HAP-1 (cell line): ENCODE results near the gene RNF207.

Experiments used
- DNase-seq, 2 experiments: peaks; one replicate each; pipeline ENCODE4 v3.0.0-alpha.2; 2016 to 2020; ENCODE audit warnings: low spot score in 2 of 2
- H3K27me3 ChIP-seq: fragments of 250-450 bp; sonication (Bioruptor Pico); 2 replicates; pipeline ENCODE4 v1.5.1; 2020; ENCODE audit warnings: low read depth, mild to moderate bottlenecking, moderate library complexity
- H3K36me3 ChIP-seq: fragments of 250-450 bp; sonication (Bioruptor Pico); replicated peaks from 2 replicates; pipeline ENCODE4 v1.5.1; 2020; ENCODE audit warnings: mild to moderate bottlenecking
- H3K4me1 ChIP-seq: fragments of 250-450 bp; sonication (Bioruptor Pico); 2 replicates; pipeline ENCODE4 v1.5.1; 2020; ENCODE audit warnings: mild to moderate bottlenecking
- H3K4me3 ChIP-seq: fragments of 250-450 bp; sonication (Bioruptor Pico); 2 replicates; pipeline ENCODE4 v1.5.1; 2020; ENCODE audit warnings: mild to moderate bottlenecking, moderate library complexity
- H3K9me3 ChIP-seq: fragments of 250-450 bp; sonication (Bioruptor Pico); 2 replicates; pipeline ENCODE4 v1.5.1; 2020; ENCODE audit warnings: mild to moderate bottlenecking, moderate library complexity
- in situ Hi-C: fragments of 300-500 bp; cut with MboI; formaldehyde crosslinking; loops from 3 replicates; pipeline ENCODE4 v1.14.3; 2020; ENCODE audit warnings: low sequenced_read_pairs, inconsistent platforms, mixed read lengths

RNF207 gene

DNA sequence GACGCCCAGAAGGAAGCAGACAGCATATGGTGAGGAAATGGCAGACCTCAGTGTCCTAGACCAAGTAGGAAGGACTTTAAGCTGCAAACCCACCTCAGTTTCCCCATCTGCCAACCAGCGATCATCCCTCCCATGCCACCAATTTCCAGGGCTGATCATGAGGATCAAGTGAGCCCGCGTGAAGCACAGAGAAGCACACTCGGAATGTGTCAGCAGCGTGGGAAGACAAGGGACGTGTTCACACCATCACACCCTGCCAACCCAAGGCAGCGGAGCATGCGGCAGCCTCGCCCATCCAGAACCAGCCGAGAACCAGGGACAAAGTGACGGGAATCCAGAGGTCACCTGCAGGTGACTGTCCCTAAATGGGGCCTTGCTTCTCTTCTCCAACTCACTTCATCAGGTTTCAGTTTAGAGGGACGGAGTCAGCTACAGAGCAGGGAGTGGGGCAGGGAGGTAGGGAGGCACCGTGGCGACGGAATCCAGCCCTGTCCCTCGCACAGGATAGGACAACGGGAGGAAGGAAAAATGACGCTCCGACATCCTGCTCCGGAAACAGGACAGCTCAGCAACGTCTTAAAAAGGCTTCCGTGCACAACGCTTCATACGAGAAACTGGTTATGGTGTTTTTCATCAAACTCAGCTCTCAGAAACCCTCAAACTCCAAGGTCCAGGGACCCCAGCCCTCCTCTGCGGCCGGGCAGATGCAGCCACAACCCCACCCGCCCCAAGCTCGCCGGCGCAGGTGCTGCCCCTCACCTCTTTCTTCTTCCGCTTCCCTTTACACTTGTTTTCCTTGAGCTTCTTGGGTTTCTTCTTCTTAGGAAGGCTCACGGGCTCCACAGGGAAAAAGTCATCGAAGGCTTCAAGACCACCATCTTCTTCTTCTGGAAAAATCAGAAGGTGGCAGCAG is 38.3 kb upstream of the RNF207 start:
- no peaks in the 10 kb centered on the region for H3K36me3 ChIP-seq
- peaks cover 51% of the 10 kb centered on the region for H3K27me3 ChIP-seq
- in situ Hi-C loops = no loop called here
- H3K9me3 ChIP-seq = no peaks in the 10 kb centered on the region
- H3K4me3 ChIP-seq = no peak overlapping the region
- DNase-seq = no peak
- no peaks in the 10 kb centered on the region for H3K4me1 ChIP-seq

DNA sequence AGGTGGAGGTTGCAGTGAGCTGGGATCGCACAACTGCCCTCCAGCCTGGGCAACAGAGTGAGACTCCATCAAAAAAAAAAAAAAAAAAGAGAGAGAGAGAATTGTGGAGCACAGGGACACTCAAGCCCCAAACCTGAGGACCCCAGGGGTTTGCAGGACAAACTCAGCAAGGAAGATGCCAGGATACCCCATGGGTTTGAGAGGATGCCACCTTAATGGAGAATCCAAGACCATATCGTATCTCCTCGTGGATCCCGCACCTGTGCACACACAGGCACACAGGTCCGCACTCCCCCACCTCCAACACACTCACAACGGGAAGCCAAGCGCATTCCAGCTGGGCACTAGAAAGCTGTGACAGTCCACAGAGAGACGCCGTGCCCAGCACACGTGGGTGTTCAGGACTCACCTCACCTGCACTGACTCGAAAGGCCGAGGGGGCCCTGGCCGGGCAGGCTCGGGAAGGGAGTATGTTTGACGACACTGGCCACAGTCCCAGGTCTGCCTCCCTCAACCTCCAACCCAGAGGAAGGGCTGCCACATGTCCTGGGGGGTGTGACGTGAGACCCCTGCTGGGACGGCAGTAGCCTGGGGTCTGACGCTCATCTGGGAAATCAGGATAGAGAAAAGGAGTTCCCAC is 36.9 kb upstream of the RNF207 start:
- Histone ChIP-seq H3K4me3 (no peak overlapping the region), H3K36me3 (no peaks in the 10 kb centered on the region), H3K4me1 (no peaks in the 10 kb centered on the region), H3K27me3 (peaks cover 41% of the 10 kb centered on the region), H3K9me3 (no peaks in the 10 kb centered on the region)
- in situ Hi-C loops = no loop called here
- DNase-seq = no peak

DNA sequence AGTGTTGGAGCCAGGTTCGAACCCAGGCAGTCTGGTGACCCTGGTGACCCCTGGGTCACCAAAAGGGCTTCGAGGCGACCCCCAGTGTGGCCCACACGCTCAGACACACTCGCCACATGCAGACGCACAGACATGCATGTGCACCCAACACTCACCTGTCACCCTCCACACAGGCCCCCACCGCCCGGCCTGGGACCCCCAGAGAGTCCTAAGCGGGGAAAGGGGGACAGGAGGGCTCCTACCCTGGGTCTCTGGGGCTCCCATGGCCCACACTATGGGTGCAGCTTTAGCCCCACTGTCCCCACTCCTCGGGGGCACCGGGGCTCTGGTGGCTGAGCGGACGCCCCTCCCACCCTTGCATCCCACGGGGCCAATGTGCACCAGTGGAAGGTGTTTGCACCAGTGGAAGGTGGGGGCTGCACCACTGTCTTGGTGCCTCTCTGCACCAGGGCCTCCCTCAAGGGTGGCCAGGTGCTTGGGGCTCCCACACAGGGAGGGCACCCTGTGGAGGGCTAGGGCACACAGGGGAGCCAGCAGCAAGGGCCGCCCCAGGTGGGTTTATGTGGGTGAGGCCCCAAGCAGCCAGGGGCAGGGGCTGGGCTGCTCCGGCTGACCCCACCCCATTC is 35.7 kb upstream of the RNF207 start:
- in situ Hi-C loops = loop anchor here (10.0 kb wide), 1 partner anchor 115 kb away; no protein-coding TSS in a partner anchor
- no peaks in the 10 kb centered on the region for H3K4me1 ChIP-seq
- no peak for DNase-seq
- H3K27me3 ChIP-seq = peaks cover 32% of the 10 kb centered on the region
- no peaks in the 10 kb centered on the region for H3K36me3 ChIP-seq
- no peak overlapping the region for H3K4me3 ChIP-seq
- H3K9me3 ChIP-seq = no peaks in the 10 kb centered on the region

DNA sequence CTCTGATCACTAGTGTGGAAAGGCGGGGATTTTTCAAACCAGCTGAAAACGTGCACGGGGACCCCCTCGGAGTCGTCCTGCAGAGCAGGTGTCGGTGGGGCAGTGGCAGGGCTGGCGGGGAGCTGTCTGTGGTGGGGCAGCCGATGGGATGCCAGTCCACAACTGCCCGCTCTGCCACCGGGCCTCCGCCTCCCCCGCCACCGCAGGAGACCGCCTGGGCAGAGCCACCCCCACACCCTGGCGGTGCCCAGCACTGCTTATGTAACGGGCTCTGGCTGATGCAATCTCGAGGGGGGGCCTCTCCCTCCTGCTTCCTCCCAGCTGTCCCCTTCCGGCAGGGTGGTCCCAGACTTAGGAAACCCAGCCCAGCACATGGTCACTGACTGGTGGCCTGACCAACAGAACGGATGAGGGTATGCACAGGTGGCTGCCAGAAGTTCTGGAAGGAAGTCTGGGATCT is 35.1 kb upstream of the RNF207 start:
- DNase-seq = no peak
- peaks cover 26% of the 10 kb centered on the region for H3K27me3 ChIP-seq
- in situ Hi-C loops = loop anchor here (10.0 kb wide), 1 partner anchor 116 kb away; no protein-coding TSS in a partner anchor
- no peaks in the 10 kb centered on the region for H3K4me1 ChIP-seq
- no peaks in the 10 kb centered on the region for H3K9me3 ChIP-seq
- H3K4me3 ChIP-seq = no peak overlapping the region
- no peaks in the 10 kb centered on the region for H3K36me3 ChIP-seq

DNA sequence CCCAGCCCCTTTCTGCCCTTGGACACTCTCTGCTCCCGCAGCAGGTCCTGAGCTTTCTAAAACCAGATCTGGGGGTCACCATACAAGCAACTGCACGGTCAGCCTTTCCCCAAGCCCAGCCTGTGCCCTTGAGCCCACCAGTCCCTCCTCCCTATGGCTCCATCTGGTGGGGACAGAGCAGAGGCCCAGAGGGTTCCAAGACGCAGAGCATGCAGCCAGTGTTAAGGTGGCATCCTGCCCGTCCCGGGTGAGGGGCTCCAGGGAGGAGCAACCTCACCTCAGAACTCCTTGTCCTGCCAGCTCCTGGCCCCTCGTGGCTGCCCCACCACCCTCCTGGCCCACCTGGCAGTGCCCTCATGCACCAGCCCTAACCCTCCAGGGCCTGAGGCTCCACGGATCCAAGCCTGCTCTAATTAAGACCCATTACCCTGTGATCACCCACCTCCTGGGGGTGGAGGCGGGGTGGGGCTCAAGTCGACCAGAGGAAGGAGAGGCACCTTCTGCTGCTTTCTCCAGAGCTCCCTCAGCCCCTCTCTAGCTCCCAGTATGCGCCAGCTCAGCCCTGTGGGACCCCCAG is 34.3 kb upstream of the RNF207 start:
- no peak overlapping the region for H3K4me3 ChIP-seq
- no peak for DNase-seq
- no peaks in the 10 kb centered on the region for H3K36me3 ChIP-seq
- in situ Hi-C loops = loop anchor here (10.0 kb wide), 1 partner anchor 117 kb away; no protein-coding TSS in a partner anchor
- H3K4me1 ChIP-seq = no peaks in the 10 kb centered on the region
- H3K9me3 ChIP-seq = no peaks in the 10 kb centered on the region
- peaks cover 22% of the 10 kb centered on the region for H3K27me3 ChIP-seq

DNA sequence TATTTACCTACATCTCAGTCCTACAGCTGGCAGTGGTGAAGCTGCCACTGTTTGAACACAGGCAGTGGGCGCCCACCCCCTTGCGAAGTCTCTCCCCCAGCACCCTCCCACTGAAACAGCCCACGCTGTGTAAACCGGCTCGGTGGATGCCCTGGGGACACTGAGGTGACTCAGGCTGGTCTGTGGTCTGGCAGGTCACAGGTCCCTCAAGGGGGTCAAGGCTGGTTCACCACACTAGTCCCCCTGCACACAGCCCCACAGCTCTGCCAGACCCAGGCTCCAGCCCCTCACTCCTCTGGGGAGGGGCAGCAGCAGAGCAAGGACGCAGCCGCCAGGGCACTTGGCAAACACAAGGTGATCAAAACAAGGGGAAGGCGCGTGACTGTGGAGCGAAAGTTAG is 33.4 kb upstream of the RNF207 start:
- Histone ChIP-seq H3K36me3 (no peaks in the 10 kb centered on the region), H3K27me3 (peaks cover 26% of the 10 kb centered on the region), H3K4me1 (no peaks in the 10 kb centered on the region), H3K4me3 (no peak overlapping the region), H3K9me3 (no peaks in the 10 kb centered on the region)
- no peak for DNase-seq
- in situ Hi-C loops = loop anchor here (10.0 kb wide), 1 partner anchor 118 kb away; no protein-coding TSS in a partner anchor

DNA sequence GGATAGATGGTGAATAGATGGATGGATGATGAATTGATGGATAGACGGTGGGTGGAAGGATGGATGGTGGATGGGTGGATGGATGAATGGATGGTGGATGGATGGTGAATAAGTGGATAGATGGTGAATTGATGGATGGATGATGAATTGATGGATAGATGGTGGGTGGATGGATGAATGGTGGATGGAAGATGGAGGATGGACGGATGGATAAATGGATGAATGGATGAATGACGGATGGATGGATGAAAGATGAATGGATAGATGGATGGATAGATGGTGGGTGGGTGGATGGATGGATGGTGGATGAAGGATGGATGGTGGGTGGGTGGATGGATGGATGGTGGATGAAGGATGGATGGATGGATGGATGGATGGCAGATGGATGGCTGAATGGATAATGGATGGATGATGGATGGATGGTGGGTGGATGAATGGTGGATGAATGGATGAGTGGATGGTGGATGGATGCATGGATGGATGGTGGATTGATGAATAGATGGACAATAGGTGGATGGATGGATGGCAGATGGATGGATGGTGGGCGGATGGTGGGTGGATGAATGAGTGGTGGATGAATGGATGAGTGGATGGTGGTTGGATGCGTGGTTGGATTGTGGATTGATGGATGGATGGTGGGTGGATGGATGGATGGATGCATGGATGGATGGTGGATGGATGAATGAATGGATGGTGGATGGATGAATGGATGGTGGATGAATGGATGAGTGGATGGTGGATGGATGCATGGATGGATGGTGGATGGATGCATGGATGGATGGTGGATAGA is 31.1 kb upstream of the RNF207 start:
- Histone ChIP-seq H3K27me3 (peaks cover 28% of the 10 kb centered on the region), H3K4me3 (no peak overlapping the region), H3K4me1 (no peaks in the 10 kb centered on the region), H3K36me3 (no peaks in the 10 kb centered on the region), H3K9me3 (no peaks in the 10 kb centered on the region)
- in situ Hi-C loops = loop anchor here (10.0 kb wide), 1 partner anchor 120 kb away; no protein-coding TSS in a partner anchor
- no peak for DNase-seq

DNA sequence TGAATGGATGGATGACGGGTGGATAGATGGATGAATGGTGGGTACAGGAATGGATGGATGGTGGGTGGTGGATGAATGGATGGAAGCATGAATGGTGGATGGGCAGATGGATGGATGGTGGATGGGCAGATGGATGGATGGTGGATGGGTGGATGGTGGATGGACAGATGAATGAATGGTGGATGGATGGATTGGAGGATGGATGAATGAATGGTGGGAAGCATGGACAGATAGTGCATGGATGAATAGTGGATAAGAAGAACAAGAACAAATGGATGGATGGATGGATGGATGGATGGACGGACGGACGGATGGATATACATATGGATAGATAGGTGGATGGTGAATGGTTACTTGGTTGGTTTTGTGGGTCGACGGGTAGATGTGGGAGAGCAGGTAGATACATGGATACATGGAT is 30.5 kb upstream of the RNF207 start:
- in situ Hi-C loops = loop anchor here (10.0 kb wide), 1 partner anchor 121 kb away; no protein-coding TSS in a partner anchor
- Histone ChIP-seq H3K27me3 (peaks cover 28% of the 10 kb centered on the region), H3K4me1 (no peaks in the 10 kb centered on the region), H3K4me3 (no peak overlapping the region), H3K9me3 (no peaks in the 10 kb centered on the region), H3K36me3 (no peaks in the 10 kb centered on the region)
- DNase-seq = no peak

DNA sequence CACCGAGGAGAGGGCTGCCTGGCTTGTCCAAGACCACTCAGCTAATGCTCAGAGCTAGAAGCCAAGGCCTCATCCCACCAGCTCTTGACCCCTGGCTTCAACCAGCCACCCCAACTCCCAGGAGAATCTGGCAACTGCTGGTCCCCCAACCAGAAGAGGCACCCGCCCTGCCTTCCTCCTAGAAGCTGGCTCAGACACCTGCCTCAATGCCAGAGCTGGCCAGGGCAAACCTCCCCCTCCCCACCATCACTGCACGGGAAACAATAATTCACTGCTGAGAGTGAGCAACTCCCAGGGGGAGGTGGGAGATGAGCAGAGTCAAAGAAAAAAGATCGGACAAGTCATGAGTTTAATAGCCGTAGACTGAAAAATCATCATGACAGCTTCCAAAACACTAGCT is 29.1 kb upstream of the RNF207 start:
- DNase-seq = no peak
- peaks cover 41% of the 10 kb centered on the region for H3K27me3 ChIP-seq
- H3K4me1 ChIP-seq = no peaks in the 10 kb centered on the region
- in situ Hi-C loops = loop anchor here (10.0 kb wide), 1 partner anchor 122 kb away; no protein-coding TSS in a partner anchor
- H3K9me3 ChIP-seq = no peaks in the 10 kb centered on the region
- H3K36me3 ChIP-seq = no peaks in the 10 kb centered on the region
- no peak overlapping the region for H3K4me3 ChIP-seq

DNA sequence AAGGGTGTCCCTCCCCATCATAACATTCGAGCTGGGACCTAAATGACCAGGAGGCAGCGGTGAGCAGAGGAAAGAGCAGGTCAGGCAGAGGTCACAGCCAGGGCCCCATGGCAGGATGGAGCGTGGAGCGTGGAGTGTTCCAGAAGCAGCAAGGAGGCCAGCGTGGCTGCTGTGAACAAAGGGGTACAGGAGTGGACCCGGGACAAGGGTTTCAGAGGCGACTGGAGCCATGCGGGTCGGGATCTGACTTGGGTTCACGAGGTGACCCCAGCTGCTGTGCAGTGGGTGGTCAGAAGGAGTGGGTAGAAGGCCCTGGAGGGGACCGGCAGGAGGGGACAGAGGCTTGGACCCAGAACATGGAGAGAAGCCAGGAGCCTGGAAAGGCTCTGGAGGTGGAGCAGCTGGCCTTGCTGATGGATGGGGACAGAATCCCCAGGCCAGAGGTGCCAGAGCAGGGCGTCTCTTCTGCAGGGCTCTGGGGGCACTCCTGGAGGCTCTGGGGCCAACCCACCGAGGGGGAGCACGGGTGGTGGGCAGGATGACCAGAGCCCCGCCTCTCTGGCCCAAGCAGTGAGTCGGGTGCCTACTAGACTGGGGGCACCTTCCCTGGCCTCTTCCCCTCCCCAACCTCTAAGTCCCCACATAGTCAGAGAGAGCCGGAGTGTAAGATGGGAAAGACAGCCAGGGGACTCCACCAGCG is 28.1 kb upstream of the RNF207 start:
- Histone ChIP-seq H3K27me3 (peaks cover 45% of the 10 kb centered on the region), H3K9me3 (no peaks in the 10 kb centered on the region), H3K36me3 (no peaks in the 10 kb centered on the region), H3K4me3 (no peak overlapping the region), H3K4me1 (no peaks in the 10 kb centered on the region)
- in situ Hi-C loops = loop anchor here (10.0 kb wide), 1 partner anchor 123 kb away; no protein-coding TSS in a partner anchor
- DNase-seq = no peak

DNA sequence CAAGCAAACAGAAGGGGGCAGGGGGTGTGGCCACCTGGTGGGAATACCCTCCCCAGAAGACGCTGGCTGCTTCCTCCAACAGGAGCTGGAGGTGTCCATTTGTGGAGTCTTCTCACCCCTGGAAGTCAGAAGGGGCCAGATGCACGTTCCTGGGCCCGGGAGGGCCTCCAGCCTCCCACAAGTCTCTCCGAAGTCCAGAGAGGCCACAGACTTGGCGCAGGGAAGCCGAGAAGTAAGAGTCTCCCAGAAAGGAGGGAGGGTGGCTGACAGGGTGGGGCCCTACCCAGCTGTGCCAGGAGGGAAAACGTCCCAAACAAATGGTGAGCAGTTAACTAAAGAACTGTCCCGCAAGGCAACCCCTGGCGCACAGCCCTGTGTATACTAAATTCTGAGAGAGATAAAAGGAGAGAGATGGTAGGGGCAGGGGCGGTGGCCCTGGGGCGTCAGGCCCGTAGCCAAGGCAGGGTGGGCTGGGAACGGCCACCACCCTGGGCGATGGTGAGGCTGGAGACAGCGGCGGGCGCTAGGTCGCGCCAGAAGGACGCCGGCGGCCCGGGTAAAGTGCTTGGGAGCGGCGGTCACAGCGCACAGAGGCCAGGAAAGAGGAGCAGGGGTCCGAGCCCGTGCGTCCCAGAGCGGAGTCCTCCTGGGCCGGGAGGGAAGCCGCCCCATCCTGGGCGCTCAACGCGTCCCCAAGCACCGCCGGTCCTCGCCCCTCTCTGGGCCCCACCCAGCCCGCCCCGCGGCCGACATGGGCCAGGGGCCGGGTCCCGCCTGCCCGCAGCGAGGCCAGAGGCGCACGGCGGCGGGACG is 27.0 kb upstream of the RNF207 start:
- H3K4me1 ChIP-seq = no peaks in the 10 kb centered on the region
- no peaks in the 10 kb centered on the region for H3K36me3 ChIP-seq
- in situ Hi-C loops = loop anchor here (10.0 kb wide), 1 partner anchor 124 kb away; no protein-coding TSS in a partner anchor
- no peak for DNase-seq
- H3K4me3 ChIP-seq = no peak overlapping the region
- peaks cover 45% of the 10 kb centered on the region for H3K27me3 ChIP-seq
- no peaks in the 10 kb centered on the region for H3K9me3 ChIP-seq
